Kidney epithelial cell (primary cell): Measurements from ENCODE around the gene RGMB. TPM values are rescaled to one million over a fixed set of nuclear protein-coding genes. Genes with fewer than 3 reads are reported as not detected.
A peak's percentile ranks its signal among the peaks of the same experiment; 100 is the strongest.
"Not testable (repeated sequence)": the region's sequence is repeated elsewhere in the genome, so short reads cannot be mapped to it uniquely, and the experiment has no call there.

Experiments
- DNase-seq: peaks from one replicate; pipeline ENCODE4 v3.0.0-alpha.2; 2010; ENCODE audit warnings: low read depth
- H3K27me3 ChIP-seq: 2 replicates; pipeline ENCODE4 v1.6.0; 2011; ENCODE audit warnings: low read length; ENCODE audit not compliant: control insufficient read depth, insufficient read depth
- H3K36me3 ChIP-seq: 2 replicates; pipeline ENCODE4 v1.5.1; 2011; ENCODE audit warnings: low read length; ENCODE audit not compliant: control insufficient read depth, insufficient read depth
- H3K4me3 ChIP-seq: 2 replicates; pipeline ENCODE4 v1.5.1; 2011; ENCODE audit warnings: low read depth, mild to moderate bottlenecking, control low read depth, low read length
- CTCF ChIP-seq: IDR thresholded peaks from 2 replicates; pipeline ENCODE4 v1.5.1; 2011; ENCODE audit warnings: mild to moderate bottlenecking, moderate library complexity, low read length, control low read depth, inconsistent platforms; ENCODE audit not compliant: insufficient read depth, poor library complexity, severe bottlenecking
- total RNA-seq: library from RNA; depleted of rRNA; stranded (reverse); fragments of >200 nt; gene quantifications from 2 replicates; pipeline ENCODE4 v1.2.3, GENCODE V29; 2015

RGMB gene
- 21.6 and 31.5 TPM in 2 replicates for total RNA-seq

- no peaks in the 10 kb centered on the region for H3K36me3 ChIP-seq
- DNase-seq, result peak; percentile 95
- no peak for TF ChIP-seq CTCF
- H3K27me3 ChIP-seq, result no peaks in the 10 kb centered on the region
- peak within 1 kb of the TSS; percentile 62 for H3K4me3 ChIP-seq
Measured at GRCh38 chr5:98773464-98774191, at the start of gene RGMB. Gene RGMB (plus strand): TSS chr5:98773663. CDS start chr5:98774071, 408 bp downstream.

- H3K4me3 ChIP-seq, result no peak overlapping the region
- no peak for TF ChIP-seq CTCF
- no peak for DNase-seq
- H3K36me3 ChIP-seq, result no peaks in the 10 kb centered on the region
- no peaks in the 10 kb centered on the region for H3K27me3 ChIP-seq
Measured at GRCh38 chr5:98726258-98726657, 47.2 kb upstream of the RGMB start.

- H3K4me3 ChIP-seq, result no peak overlapping the region
- no peaks in the 10 kb centered on the region for H3K27me3 ChIP-seq
- DNase-seq, result no peak
- no peak for TF ChIP-seq CTCF
- H3K36me3 ChIP-seq, result no peaks in the 10 kb centered on the region
Measured at GRCh38 chr5:98727686-98728085, 45.8 kb upstream of the RGMB start.

- Histone ChIP-seq H3K27me3 (no peaks in the 10 kb centered on the region), H3K4me3 (no peak overlapping the region), H3K36me3 (no peaks in the 10 kb centered on the region)
- no peak for DNase-seq
- peak; percentile 4 for TF ChIP-seq CTCF
Measured at GRCh38 chr5:98734646-98735045, 38.8 kb upstream of the RGMB start.

- no peak overlapping the region for H3K4me3 ChIP-seq
- no peaks in the 10 kb centered on the region for H3K36me3 ChIP-seq
- H3K27me3 ChIP-seq, result no peaks in the 10 kb centered on the region
- DNase-seq, result no peak
- TF ChIP-seq CTCF, result no peak
Measured at GRCh38 chr5:98735806-98736507, 37.5 kb upstream of the RGMB start.

- no peak for DNase-seq
- Histone ChIP-seq H3K36me3 (no peaks in the 10 kb centered on the region), H3K27me3 (no peaks in the 10 kb centered on the region), H3K4me3 (no peak overlapping the region)
- TF ChIP-seq CTCF, result no peak
Measured at GRCh38 chr5:98736753-98737152, 36.7 kb upstream of the RGMB start.

GRCh38 chr5:98737441-98737840 lies 36.0 kb upstream of the RGMB start:
- H3K27me3 ChIP-seq, H3K36me3 ChIP-seq, H3K4me3 ChIP-seq, DNase-seq: not testable (repeated sequence)

GRCh38 chr5:98738481-98739149 lies 34.8 kb upstream of the RGMB start:
- not testable (repeated sequence) for DNase-seq, H3K4me3 ChIP-seq, H3K36me3 ChIP-seq, H3K27me3 ChIP-seq
